Measurements from ENCODE around the gene IL4I1. TPM values are rescaled to one million over a fixed set of nuclear protein-coding genes. Genes with fewer than 3 reads are reported as not detected.

The IL4I1 gene
- total and polyA plus RNA-seq, 4 donors = 0.08 to 0.75 (median 0.23) TPM

DNA sequence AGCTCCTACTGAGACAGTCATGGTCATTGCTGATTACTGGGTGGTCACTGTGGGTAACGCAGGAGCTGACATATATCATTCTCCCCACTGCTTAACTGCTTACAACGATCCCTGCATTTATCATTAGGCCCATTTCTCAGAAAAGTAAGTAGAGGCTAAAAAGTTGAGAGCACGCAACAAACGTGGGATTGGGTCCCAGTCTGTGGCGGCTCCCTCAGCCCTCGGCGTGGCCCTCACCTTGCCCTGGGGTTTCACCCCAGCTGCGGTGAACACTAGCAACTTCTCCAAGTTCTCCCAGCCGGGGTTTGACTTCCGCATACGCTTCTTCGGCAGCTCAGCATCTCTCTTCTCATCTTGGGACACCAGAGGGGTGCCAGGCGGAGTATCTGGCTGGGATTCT lies 31.8 kb downstream of the IL4I1 start:
- Histone ChIP-seq H3K9ac (ENCODE audit: low read depth in 1 of 2, low read length in 2 of 2) (no peak overlapping the region), H3K4me3 (ENCODE audit: low read depth in 1 of 3, low read length in 3 of 3) (no peak overlapping the region), H3K27ac (ENCODE audit: low read depth in 1 of 2, low read length in 2 of 2) (no peak overlapping the region), H3K9me3 (ENCODE audit: control insufficient read depth in 4 of 4, low read length in 3 of 4) (no peaks in the 10 kb centered on the region), H3K27me3 (ENCODE audit: control insufficient read depth in 4 of 4, insufficient read depth in 4 of 4, low read length in 3 of 4) (no peaks in the 10 kb centered on the region), H3K36me3 (ENCODE audit: control insufficient read depth in 4 of 4, insufficient read depth in 3 of 4, low read depth in 1 of 4, low read length in 3 of 4) (peaks cover 0 to 32% (median 9%) of the 10 kb centered on the region in 4 donors), H3K4me1 (ENCODE audit: control insufficient read depth in 4 of 4, insufficient read depth in 4 of 4, low read length in 3 of 4) (peaks cover 12 to 34% (median 24%) of the 10 kb centered on the region in 4 donors)
- WGBS = 93% methylated on average over 13 of the region's 13 CpGs
- no peak for DNase-seq (ENCODE audit: low spot score)
- TF ChIP-seq SP1 (IDR thresholded peaks at IDR 0.05) (no peak), NR2F2 (IDR thresholded peaks at IDR 0.05) (no peak), RAD21 (IDR thresholded peaks at IDR 0.05) (no peak), HNF4A (conservative IDR thresholded peaks at IDR 0.05) (no peak), FOXA2 (IDR thresholded peaks at IDR 0.05) (no peak), GABPA (IDR thresholded peaks at IDR 0.05 in 1 of 2, conservative IDR thresholded peaks at IDR 0.05 in 1 of 2) (no peak)
- TF ChIP-seq, protein P1, sequence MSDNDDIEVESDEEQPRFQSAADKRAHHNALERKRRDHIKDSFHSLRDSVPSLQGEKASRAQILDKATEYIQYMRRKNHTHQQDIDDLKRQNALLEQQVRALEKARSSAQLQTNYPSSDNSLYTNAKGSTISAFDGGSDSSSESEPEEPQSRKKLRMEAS (IDR thresholded peaks at IDR 0.05) = no peak
- TF ChIP-seq, protein P2, sequence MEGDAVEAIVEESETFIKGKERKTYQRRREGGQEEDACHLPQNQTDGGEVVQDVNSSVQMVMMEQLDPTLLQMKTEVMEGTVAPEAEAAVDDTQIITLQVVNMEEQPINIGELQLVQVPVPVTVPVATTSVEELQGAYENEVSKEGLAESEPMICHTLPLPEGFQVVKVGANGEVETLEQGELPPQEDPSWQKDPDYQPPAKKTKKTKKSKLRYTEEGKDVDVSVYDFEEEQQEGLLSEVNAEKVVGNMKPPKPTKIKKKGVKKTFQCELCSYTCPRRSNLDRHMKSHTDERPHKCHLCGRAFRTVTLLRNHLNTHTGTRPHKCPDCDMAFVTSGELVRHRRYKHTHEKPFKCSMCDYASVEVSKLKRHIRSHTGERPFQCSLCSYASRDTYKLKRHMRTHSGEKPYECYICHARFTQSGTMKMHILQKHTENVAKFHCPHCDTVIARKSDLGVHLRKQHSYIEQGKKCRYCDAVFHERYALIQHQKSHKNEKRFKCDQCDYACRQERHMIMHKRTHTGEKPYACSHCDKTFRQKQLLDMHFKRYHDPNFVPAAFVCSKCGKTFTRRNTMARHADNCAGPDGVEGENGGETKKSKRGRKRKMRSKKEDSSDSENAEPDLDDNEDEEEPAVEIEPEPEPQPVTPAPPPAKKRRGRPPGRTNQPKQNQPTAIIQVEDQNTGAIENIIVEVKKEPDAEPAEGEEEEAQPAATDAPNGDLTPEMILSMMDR (IDR thresholded peaks at IDR 0.05; ENCODE audit: low read depth, low read length, missing input control) = no peak

DNA sequence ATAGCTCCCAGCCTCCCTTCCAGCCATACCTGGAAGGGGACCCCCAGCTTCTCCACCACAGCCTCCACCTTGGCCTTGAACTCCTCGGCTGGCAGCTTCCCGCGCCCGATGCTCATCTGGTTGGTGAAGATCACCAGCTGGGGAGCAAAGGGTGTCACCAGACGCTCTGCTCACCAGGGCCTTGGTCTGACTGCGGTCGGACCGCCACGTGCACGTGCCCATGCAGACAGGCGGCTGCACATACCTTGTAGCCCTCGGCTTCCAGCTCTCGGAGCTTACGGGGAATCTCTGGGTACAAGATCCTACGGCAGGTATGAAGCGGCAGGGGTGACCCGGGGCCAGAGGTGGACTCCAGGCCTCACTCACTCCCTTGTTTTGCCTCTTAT lies 32.8 kb downstream of the IL4I1 start:
- Histone ChIP-seq H3K27ac (ENCODE audit: low read depth in 1 of 2, low read length in 2 of 2) (no peak overlapping the region), H3K9me3 (ENCODE audit: control insufficient read depth in 4 of 4, low read length in 3 of 4) (no peaks in the 10 kb centered on the region), H3K4me3 (ENCODE audit: low read depth in 1 of 3, low read length in 3 of 3) (no peak overlapping the region), H3K27me3 (ENCODE audit: control insufficient read depth in 4 of 4, insufficient read depth in 4 of 4, low read length in 3 of 4) (no peaks in the 10 kb centered on the region), H3K36me3 (ENCODE audit: control insufficient read depth in 4 of 4, insufficient read depth in 3 of 4, low read depth in 1 of 4, low read length in 3 of 4) (peaks cover 1 to 39% (median 9%) of the 10 kb centered on the region in 4 donors), H3K9ac (ENCODE audit: low read depth in 1 of 2, low read length in 2 of 2) (no peak overlapping the region), H3K4me1 (ENCODE audit: control insufficient read depth in 4 of 4, insufficient read depth in 4 of 4, low read length in 3 of 4) (peaks cover 12 to 29% (median 23%) of the 10 kb centered on the region in 4 donors)
- WGBS = 95% methylated on average over 17 of the region's 17 CpGs
- no peak for DNase-seq (ENCODE audit: low spot score)
- TF ChIP-seq NR2F2 (IDR thresholded peaks at IDR 0.05) (no peak), FOXA2 (IDR thresholded peaks at IDR 0.05) (no peak), SP1 (IDR thresholded peaks at IDR 0.05) (no peak), HNF4G (IDR thresholded peaks at IDR 0.05) (no peak), EGR1 (IDR thresholded peaks at IDR 0.05; ENCODE audit: low read depth in 2 of 2) (no peak), GABPA (IDR thresholded peaks at IDR 0.05 in 1 of 2, conservative IDR thresholded peaks at IDR 0.05 in 1 of 2) (no peak), RAD21 (IDR thresholded peaks at IDR 0.05) (no peak)
- TF ChIP-seq, protein P2 (IDR thresholded peaks at IDR 0.05; ENCODE audit: low read depth, low read length, missing input control) = no peak
- TF ChIP-seq, protein P1 (IDR thresholded peaks at IDR 0.05) = no peak
- TF ChIP-seq, protein P3, sequence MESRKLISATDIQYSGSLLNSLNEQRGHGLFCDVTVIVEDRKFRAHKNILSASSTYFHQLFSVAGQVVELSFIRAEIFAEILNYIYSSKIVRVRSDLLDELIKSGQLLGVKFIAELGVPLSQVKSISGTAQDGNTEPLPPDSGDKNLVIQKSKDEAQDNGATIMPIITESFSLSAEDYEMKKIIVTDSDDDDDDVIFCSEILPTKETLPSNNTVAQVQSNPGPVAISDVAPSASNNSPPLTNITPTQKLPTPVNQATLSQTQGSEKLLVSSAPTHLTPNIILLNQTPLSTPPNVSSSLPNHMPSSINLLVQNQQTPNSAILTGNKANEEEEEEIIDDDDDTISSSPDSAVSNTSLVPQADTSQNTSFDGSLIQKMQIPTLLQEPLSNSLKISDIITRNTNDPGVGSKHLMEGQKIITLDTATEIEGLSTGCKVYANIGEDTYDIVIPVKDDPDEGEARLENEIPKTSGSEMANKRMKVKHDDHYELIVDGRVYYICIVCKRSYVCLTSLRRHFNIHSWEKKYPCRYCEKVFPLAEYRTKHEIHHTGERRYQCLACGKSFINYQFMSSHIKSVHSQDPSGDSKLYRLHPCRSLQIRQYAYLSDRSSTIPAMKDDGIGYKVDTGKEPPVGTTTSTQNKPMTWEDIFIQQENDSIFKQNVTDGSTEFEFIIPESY (IDR thresholded peaks at IDR 0.05) = no peak

All from liver (tissue), 9 donors.